Thyroid gland (tissue), 4 donors: ENCODE measurements around the gene NR2F1-AS1.

Source experiments
- CTCF ChIP-seq, 6 experiments: fragments of 200-600 bp in 3 of 6; fragments of 450-650 bp in 3 of 6; sonication (generic) in 3 of 6; IDR thresholded peaks; one replicate each; pipeline ENCODE4 v1.5.1; 2016 to 2019; ENCODE audit warnings: antibody characterized with exemption in 6 of 6, mild to moderate bottlenecking in 2 of 6, inconsistent platforms in 1 of 6, moderate library complexity in 1 of 6
- POLR2A ChIP-seq, 2 donors: fragments of 450-650 bp; IDR thresholded peaks; one replicate each; pipeline ENCODE4 v1.6.1; 2017; ENCODE audit warnings: antibody characterized with exemption in 2 of 2, mild to moderate bottlenecking in 2 of 2, moderate library complexity in 1 of 2

GRCh38 chr5:93532370-93532769 lies 48.6 kb downstream of the NR2F1-AS1 start:
- no peak for TF ChIP-seq POLR2A (IDR thresholded peaks at IDR 0.05)
- no peak for TF ChIP-seq CTCF (IDR thresholded peaks at IDR 0.05)
